Measurements from ENCODE around the gene POLR3G. TPM values are rescaled to one million over a fixed set of nuclear protein-coding genes. Genes with fewer than 3 reads are reported as not detected.
A peak's percentile ranks its signal among the peaks of the same experiment; 100 is the strongest.

The POLR3G gene
- total RNA-seq, 2 donors from 2014 or later: 1.0 to 1.2 TPM

DNA sequence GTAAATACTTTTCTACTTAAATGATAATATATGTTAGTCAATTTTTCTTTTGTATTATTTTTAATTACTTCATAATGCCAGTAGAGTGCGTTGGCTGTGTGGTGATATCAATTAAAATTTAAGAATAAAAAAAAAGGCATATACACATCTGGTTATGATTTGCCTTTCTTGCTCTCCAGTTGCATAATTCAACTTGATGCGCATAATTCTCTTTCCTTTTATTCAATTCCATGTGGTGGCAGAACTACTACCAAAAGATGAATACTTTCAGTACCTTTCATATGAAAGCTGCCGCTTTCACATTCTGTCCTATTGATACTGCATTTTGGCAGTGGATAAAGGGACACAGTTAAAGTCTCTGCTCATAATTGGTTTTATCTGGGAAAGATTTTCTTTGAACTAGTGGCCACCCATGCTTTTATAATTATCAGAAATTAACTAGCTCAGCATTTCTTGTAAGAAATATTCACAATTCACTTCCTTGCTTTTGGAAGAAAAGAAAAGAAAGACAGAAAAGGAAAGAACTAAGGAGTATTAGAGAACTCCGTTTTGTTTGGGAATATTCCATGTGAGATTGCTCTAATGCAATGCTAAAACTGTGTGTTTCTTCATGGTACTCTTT is 71.7 kb downstream of the POLR3G start:
- intact Hi-C loops (cut with DNase I): no loop called here
- DNase-seq (no peak), ATAC-seq (no peak)

DNA sequence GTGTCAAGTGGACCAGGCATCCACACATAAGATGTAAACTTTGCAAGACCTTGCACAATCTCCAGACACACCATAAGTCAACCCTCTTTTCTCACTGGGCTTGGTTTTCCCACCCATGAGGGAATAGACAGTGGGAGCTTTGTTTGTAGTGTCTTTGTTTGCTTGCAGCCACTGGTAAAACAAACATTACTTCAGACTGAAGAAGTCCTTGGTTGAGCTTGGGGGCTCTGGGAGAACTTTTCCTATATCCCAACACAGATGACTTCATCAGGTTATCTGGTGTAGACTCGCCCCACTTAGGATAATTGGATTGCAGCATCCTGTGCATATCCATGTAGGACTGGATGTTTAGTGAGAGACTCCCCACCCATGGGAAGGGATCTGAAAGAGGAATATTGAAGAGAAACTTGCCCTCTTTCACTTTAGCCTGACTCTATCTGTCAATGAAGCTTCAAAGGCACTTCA is 72.4 kb downstream of the POLR3G start:
- intact Hi-C loops (cut with DNase I): no loop called here
- DNase-seq: no peak
- ATAC-seq: no peak

DNA sequence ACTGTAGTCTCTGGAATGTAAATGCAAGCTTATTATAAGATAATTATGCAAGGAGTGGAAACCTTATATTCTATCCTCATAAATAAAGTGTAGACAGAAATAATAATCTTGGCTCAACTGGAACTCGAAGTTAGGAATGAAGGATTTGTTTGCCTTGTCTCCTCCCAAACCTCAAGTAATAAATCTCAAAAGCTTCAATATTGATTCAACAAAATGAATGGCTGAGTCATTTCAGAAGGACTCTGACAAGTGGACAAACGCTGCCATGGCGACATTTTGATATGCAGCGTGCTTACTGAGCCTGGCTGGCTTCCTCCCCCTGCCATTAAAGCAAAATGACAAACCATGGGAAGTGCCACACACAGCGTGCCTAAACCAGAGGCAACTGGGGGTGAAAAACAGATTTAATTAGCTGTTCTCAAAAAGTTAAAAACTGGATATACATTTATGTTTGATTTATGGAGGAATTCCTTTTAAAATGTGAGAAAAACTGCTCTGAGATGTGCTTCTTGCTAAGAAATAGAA is 73.5 kb downstream of the POLR3G start:
- peak in 1 of 2 donors; percentile 55 for ATAC-seq
- peak; percentile 21 for DNase-seq
- intact Hi-C loops (cut with DNase I): no loop called here

DNA sequence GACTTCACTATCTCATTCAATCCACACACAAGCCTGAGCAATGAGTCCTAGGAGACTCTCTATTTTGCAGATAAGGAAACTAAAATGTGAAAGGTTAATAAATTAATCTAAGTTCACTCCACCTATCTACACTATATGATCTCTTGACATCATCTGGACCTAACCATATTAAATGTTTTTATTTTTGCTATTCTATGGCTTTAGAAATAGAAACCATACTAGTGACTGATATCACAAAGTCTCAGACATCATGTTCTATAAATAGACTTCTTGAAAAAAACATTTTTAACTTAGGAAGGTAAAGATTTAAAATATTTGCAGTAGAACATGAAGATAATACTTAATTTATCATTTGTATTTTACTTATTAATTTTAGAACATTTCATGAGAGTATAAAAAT is 74.6 kb downstream of the POLR3G start:
- no peak for ATAC-seq
- DNase-seq: no peak
- intact Hi-C loops (cut with DNase I): no loop called here

DNA sequence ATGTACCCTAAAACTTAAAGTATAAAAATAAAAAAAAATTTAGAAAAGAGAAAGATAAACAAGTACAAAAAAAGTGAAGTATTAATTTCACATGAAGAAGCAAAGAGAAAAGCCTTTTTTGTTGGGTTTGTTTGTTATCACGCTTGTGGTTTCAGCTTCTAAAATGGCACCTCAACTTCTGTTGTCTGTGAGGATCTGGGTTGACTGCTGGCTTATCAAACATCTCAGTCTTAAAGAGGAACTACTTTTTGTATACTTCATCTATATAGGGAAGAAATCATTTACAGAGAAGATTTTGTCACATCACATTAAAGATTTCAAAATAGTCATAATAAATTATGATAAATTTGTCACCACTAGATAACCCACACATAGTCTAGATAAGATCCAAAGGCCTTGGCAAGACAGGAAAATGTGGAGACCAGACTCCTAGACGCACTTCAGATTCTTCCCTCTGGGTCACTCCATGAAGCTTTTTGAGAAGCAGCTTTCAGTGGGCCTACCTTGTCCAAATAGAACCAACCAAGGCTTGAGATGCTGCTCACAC is 75.1 kb downstream of the POLR3G start:
- ATAC-seq (no peak), DNase-seq (no peak)
- intact Hi-C loops (cut with DNase I): no loop called here

DNA sequence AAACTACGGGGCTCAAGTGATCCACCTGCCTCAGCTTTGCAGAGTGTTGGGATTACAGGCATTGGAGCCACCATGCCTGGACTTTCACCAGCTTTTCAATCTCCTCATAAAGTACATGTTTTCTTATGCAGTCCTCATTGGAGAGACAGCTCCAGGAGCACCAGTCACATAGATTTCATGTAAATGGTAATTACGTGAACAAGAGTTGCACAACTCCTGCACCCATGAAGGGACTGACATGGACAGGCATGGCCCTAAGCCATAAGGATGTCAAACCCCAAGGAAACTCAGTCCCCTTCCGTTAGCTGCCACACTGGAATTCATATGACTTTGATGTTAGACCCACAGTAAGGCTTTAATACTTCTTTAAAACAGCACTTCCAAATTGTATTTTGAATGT is 76.3 kb downstream of the POLR3G start:
- DNase-seq: no peak
- no peak for ATAC-seq
- intact Hi-C loops (cut with DNase I): no loop called here

DNA sequence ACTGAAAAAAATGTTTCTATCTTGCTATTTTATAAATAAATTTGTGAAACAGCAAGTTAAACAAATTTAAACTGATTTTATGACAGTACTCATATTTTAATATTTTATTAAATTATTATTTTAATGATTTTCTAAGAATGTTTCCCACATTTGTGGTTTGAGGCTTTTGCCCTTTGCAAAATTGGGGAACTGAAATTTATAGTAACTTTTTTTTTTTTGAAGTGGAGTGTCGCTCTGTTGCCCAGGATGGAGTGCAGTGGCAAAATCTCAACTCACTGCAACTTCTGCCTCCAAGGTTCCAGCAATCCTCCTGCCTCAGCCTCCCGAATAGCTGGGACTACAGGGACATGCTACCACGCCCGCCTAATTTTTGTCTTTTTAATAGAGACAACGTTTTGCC is 76.7 kb downstream of the POLR3G start:
- intact Hi-C loops (cut with DNase I): no loop called here
- DNase-seq: no peak
- ATAC-seq: no peak

DNA sequence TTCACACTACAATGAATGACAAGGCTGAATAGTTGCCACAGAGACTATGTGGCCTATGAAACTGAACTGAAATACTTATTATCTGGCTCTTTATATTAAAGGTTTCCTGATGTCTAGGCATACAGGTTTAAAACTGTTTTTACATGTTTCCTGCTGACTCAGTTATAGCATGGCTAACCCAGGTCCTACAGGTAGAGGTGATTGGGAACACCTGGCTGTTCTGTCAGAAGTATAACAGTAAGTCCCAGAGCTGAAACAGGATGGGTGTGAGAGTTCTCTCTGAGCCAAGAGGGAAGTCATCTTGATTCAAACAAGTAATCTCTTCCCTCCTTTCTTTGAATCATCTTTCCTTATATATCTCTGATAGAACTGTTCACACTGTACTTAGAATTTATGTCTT is 79.0 kb downstream of the POLR3G start:
- intact Hi-C loops (cut with DNase I): no loop called here
- ATAC-seq: no peak
- DNase-seq: no peak

DNA sequence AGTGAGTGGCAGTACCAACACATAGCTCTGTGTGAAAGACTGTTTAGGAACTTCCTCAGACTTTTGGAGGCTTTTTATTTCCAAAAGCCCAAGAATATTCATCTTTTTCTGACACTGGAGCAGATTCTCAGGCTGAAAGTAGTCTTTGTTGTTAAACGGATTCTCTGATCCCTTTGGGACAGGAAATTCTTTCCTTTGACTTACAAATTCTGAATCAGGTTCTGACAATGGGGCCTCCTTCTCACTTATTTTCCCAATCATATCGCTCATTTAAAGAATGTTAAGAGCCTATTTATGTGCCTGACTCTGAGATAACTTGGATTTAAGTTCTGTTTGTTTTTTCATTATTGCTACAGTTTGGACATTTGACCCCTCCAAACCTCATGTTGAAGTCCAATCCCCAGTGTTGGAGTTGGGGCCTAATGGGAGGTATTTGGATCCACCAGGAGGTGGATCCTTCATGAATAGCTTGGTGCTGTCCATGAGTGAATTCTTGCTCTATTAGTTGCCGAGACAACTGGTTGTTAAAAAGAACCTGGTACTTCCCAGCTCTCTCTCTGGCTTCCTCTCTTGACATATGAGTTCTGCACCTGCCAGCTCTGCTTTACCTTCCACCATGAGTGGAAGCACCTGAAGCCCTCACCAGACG is 79.8 kb downstream of the POLR3G start:
- DNase-seq (no peak), ATAC-seq (no peak)
- intact Hi-C loops (cut with DNase I): no loop called here

DNA sequence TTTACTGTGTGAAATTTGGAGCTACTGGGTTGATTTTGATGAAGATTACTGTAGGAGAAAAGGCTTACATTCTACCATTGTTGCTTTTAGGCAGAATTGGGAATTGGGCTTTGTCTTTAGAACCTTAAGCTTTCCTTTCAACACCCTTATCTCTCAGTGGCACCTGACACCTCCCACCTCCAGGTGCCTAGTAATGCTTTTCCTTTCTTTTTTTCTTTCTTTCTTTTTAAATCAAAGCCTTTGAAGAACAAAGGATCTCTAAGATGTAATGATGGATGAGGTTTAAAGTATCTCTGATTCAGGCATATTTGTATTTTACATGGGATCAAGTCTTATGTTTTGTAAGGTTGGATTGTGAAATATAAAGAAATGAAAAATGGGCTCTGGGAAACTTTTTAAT is 81.0 kb downstream of the POLR3G start:
- intact Hi-C loops (cut with DNase I): no loop called here
- ATAC-seq: no peak
- DNase-seq: no peak

DNA sequence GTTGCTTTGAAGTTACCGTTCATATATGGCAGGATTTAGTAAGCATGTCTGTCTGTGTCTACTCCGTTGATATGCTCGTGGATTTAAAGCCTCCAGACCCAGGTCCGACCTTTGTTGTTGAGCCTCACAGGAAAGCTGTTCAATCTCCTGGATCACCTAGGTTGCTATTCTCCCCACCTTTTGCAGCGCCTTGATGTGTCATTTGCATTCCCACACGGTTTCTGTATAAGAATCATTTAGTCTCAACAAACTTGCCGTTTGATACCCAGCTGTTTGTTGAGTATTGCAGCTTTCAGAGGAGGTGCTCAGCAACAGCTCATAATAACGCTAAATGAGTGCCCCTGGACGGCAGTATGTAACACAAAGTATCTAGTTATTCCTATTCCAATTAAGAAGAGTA is 82.7 kb downstream of the POLR3G start:
- ATAC-seq: no peak
- intact Hi-C loops (cut with DNase I): no loop called here
- no peak for DNase-seq

DNA sequence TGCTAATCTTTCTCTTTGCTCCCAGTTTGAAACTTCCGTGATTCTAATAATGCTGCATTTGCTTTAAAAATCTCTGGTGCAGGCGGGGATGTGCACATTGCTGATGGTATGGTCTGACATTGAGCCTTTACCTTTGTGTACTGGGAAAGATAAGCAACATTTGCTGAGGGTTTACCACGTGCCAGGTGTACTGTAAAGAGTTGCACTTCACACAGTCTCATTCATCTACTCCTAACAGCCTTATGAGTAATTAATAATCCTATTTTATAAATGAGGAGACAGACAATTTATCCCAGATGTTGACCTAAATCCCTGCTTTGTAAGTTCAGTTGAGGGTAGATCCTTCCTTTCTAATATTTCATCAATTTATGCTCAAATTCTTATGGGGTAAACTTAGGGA is 83.2 kb downstream of the POLR3G start:
- no peak for DNase-seq
- no peak for ATAC-seq
- intact Hi-C loops (cut with DNase I): no loop called here

DNA sequence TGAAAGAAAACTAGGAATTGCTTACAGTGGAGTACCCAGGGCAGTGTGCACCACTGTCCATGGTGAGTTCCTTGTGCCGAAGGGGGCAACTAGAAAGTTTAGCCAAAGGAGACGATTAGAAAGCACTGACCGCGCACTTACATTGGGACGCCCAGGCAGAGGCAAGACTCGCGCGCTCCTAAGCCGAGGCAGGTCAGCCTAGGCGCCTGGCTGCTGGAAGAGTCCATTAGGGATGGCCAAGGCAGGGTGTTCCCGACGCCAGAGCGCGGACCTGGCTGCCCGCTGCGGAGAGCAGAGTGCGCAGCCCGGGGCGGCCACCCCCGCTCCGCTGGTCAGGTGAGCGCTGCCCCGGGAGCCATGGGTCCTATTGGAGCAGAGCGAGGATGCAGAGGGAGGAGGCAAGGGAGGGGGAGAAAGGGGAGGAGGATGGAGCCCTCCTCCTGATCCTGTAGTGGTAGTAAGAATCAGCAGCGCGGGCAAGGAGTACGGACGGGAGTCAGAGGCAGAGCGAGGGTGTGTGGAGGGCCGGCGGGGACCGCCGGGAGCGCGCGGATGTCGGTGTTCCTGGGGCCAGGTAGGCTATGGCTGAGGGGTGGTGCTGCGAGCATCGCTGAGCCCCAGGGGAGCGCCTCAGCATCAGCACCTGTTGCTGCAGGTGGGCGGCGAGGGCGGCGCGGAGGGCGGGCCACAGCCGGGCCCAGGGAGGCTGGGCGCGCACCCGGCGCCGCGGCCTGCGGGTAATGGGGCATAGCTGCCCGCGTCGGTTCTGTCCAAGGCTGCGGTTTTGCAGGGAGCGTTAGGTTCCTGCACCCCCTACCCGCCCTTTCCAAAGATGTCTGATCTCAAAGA is 83.9 kb downstream of the POLR3G start, which contains the start of gene ADGRV1:
Gene ADGRV1 (plus strand): TSS at position 454 of the 849 bp plus-strand sequence. CDS start 99 bp downstream, at position 553.
- peak; percentile 32 for DNase-seq
- ATAC-seq: peak; percentile 63 to 99
- intact Hi-C loops (cut with DNase I): no loop called here

DNA sequence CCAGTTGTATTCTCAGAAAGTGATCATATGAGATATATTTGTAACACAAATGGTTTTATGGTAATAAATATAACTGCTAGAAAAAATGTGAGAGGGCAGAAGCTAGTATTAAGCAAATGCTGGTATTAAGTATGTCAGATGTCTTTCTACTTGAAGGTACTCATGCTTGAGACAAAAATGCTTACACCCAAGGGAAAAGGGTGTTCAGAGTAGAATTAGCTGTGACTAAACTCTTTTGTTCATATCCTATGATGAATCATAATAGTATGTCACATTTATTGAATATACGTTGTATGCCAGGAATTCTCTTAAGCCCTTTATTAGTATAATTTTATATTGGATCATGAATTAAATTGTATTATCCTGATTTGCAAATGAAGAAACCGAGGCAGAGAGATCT is 86.1 kb downstream of the POLR3G start:
- intact Hi-C loops (cut with DNase I): no loop called here
- no peak for DNase-seq
- no peak for ATAC-seq

DNA sequence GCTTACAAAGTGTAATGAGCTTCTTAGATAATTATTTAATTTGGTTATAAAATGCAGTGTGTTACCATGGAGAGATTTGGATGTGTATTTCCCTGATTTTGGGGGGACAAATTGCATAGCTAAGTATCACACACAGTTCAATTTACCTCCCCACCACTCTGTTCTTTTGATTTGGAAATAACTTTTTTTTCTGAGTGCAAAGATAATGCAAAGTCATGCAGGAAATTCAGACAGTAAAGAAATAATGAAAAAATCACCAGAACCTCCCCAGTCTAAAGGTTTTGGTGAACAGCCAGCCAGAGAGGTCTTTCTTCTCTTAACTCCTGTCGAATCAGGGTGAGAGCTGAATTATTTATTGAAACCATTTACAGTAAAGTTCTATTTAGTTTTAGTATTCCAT is 87.1 kb downstream of the POLR3G start:
- ATAC-seq: no peak
- DNase-seq: no peak
- intact Hi-C loops (cut with DNase I): no loop called here

DNA sequence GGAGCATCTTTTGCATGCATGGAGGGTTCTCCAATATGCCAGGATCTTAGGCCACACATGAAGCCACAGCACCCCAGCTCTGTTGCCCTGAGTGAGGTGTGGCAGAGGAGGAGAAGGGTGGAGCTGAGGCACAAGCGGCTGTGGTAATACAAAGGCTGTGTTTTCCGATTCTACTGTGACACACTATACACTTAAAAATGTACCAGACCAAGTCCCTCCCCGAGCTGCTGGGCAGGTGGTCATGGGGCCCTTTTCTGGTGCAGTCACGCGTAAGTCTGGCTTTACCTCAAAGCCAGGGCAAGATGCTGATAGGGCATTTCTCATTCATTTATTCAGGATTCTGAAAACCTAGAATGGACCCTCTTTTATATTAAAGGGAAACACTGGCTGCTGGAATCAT is 87.7 kb downstream of the POLR3G start:
- DNase-seq (no peak), ATAC-seq (no peak)
- intact Hi-C loops (cut with DNase I): no loop called here

DNA sequence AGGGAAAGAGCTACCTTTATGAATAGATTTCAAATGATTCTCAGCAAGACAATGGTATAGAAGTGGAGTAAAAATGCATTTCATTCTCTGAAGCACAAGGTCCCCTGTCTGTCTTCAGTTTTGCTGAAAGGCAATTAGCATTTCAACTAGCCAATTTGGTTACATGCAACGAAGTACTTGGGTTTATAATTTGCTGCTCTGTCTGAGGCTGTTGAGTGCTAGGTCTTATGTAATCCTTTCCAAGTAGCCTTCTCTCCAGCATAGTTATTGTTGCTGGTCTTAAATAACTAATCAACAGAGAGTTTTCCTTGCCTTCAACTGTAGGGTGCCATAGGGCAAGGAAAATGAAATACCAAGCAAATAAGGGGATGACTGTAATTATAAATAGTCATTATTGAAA is 88.4 kb downstream of the POLR3G start:
- ATAC-seq (no peak), DNase-seq (no peak)
- intact Hi-C loops (cut with DNase I): no loop called here

Measured in left cardiac atrium (tissue), 4 donors.